Hepatocyte (in vitro differentiated cells): ENCODE measurements around the gene EME1. TPM values are rescaled to one million over a fixed set of nuclear protein-coding genes. Genes with fewer than 3 reads are reported as not detected.
A peak's percentile ranks its signal among the peaks of the same experiment; 100 is the strongest.
"Not testable (repeated sequence)": the region's sequence is repeated elsewhere in the genome, so short reads cannot be mapped to it uniquely, and the experiment has no call there.

Source experiments
- DNase-seq: peaks from one replicate; pipeline ENCODE4 v3.0.0-alpha.2; 2016; ENCODE audit warnings: low spot score
- H2AFZ ChIP-seq: fragments of 200-600 bp; sonication (generic); 2 replicates; pipeline ENCODE4 v1.6.0; 2016; ENCODE audit warnings: antibody characterized with exemption, mild to moderate bottlenecking
- H3K27ac ChIP-seq: fragments of 200-600 bp; sonication (generic); 2 replicates; pipeline ENCODE4 v1.5.1; 2016; ENCODE audit warnings: mild to moderate bottlenecking
- H3K27me3 ChIP-seq: fragments of 200-600 bp; sonication (generic); 2 replicates; pipeline ENCODE4 v1.6.1; 2016
- H3K36me3 ChIP-seq: fragments of 200-600 bp; sonication (generic); replicated peaks from 2 replicates; pipeline ENCODE4 v1.5.1; 2016; ENCODE audit warnings: low read depth; ENCODE audit not compliant: insufficient read depth
- H3K4me1 ChIP-seq: fragments of 200-600 bp; sonication (generic); 2 replicates; pipeline ENCODE4 v1.5.1; 2016; ENCODE audit warnings: mild to moderate bottlenecking, moderate library complexity; ENCODE audit not compliant: insufficient read depth
- H3K4me2 ChIP-seq: fragments of 200-600 bp; sonication (generic); 2 replicates; pipeline ENCODE4 v1.6.0; 2016
- H3K4me3 ChIP-seq: fragments of 200-600 bp; sonication (generic); 2 replicates; pipeline ENCODE4 v1.5.1; 2016; ENCODE audit warnings: mild to moderate bottlenecking
- H3K79me2 ChIP-seq: fragments of 200-600 bp; sonication (generic); 2 replicates; pipeline ENCODE4 v1.6.0; 2017; ENCODE audit warnings: mild to moderate bottlenecking
- H3K9me2 ChIP-seq: fragments of 200-600 bp; sonication (generic); replicated peaks from 2 replicates; pipeline ENCODE4 v1.6.0; 2017; ENCODE audit warnings: mild to moderate bottlenecking; ENCODE audit not compliant: insufficient read depth
- H3K9me3 ChIP-seq: fragments of 200-600 bp; sonication (generic); 2 replicates; pipeline ENCODE4 v1.5.1; 2016; ENCODE audit warnings: low read depth, mild to moderate bottlenecking
- H4K20me1 ChIP-seq: fragments of 200-600 bp; sonication (generic); 2 replicates; pipeline ENCODE4 v1.6.0; 2016; ENCODE audit warnings: mild to moderate bottlenecking; ENCODE audit not compliant: insufficient read depth, poor library complexity, severe bottlenecking
- CTCF ChIP-seq: fragments of 200-600 bp; sonication (generic); IDR thresholded peaks from 2 replicates; pipeline ENCODE4 v1.5.1; 2016; ENCODE audit warnings: antibody characterized with exemption, mild to moderate bottlenecking; ENCODE audit not compliant: poor library complexity
- EZH2 ChIP-seq: fragments of 200-600 bp; sonication (generic); IDR thresholded peaks from 2 replicates; pipeline ENCODE4 v1.6.1; 2016; ENCODE audit warnings: antibody characterized with exemption, mild to moderate bottlenecking, borderline replicate concordance
- EZH2phosphoT487 ChIP-seq: fragments of 200-600 bp; sonication (generic); IDR thresholded peaks from one replicate; pipeline ENCODE4 v1.6.1; 2018; ENCODE audit warnings: antibody characterized with exemption, mild to moderate bottlenecking, low read depth, moderate library complexity; ENCODE audit not compliant: unreplicated experiment, severe bottlenecking
- WGBS: methylation state at CpG from one replicate; pipeline ENCODE4 v1.1.6; 2016; ENCODE audit warnings: low lambda C conversion rate; ENCODE audit errors: missing lambda C conversion rate; 5-methylcytosine and 5-hydroxymethylcytosine counted together
- polyA plus RNA-seq: library from polyadenylated mRNA; unstranded; fragments of >200 nt; fragmentation: Nextera tagmentation; extraction: Ambion mirVana; gene quantifications from 2 replicates; pipeline ENCODE4 v1.2.1, GENCODE V29; 2016
- total RNA-seq: library from RNA; depleted of rRNA; stranded (reverse); fragments of >200 nt; gene quantifications from 2 replicates; pipeline ENCODE4 v1.2.3, GENCODE V29; 2014

The EME1 gene
- total and polyA plus RNA-seq, 2 experiments from 2014 or later, result 2.1 to 5.1 TPM

- H3K27ac ChIP-seq, result no peak overlapping the region
Measured at GRCh38 chr17:50397919-50398285, 24.9 kb downstream of the EME1 start.

GRCh38 chr17:50398672-50399071 is 25.6 kb downstream of the EME1 start:
- not testable (repeated sequence) for H3K9me2 ChIP-seq, H3K27ac ChIP-seq, H3K9me3 ChIP-seq, H3K4me2 ChIP-seq, H2AFZ ChIP-seq, H3K27me3 ChIP-seq, H3K4me3 ChIP-seq, DNase-seq, H3K36me3 ChIP-seq
- 94% methylated on average over 3 of the region's 3 CpGs for WGBS
- H3K79me2 ChIP-seq, result peaks cover 36% of the 10 kb centered on the region
- H3K4me1 ChIP-seq, result peaks cover 12% of the 10 kb centered on the region
- H4K20me1 ChIP-seq, result peaks cover 20% of the 10 kb centered on the region

More at GRCh38 chr17:50397919-50398285, 24.9 kb downstream of the EME1 start:
- H3K4me1 ChIP-seq, result peaks cover 12% of the 10 kb centered on the region
- H3K27me3 ChIP-seq, result no peaks in the 10 kb centered on the region
- no peaks in the 10 kb centered on the region for H3K9me2 ChIP-seq
- no peak overlapping the region for H3K4me3 ChIP-seq
- peak overlapping the region; percentile 87 for H2AFZ ChIP-seq
- H4K20me1 ChIP-seq, result peaks cover 20% of the 10 kb centered on the region
- H3K36me3 ChIP-seq, result no peaks in the 10 kb centered on the region
- WGBS, result 70% methylated on average over 8 of the region's 9 CpGs
- peak overlapping the region; percentile 87 for H3K4me2 ChIP-seq
- H3K9me3 ChIP-seq, result no peaks in the 10 kb centered on the region
- TF ChIP-seq EZH2, result no peak
- no peak for TF ChIP-seq EZH2phosphoT487
- TF ChIP-seq CTCF, result no peak
- DNase-seq, result no peak
- peaks cover 41% of the 10 kb centered on the region for H3K79me2 ChIP-seq

- DNase-seq, H3K27ac ChIP-seq: not testable (repeated sequence)
- 92% methylated on average over 8 of the region's 8 CpGs for WGBS
Measured at GRCh38 chr17:50399591-50399990, 26.6 kb downstream of the EME1 start.

GRCh38 chr17:50405351-50405750 is 32.3 kb downstream of the EME1 start:
- not testable (repeated sequence) for DNase-seq, H3K4me1 ChIP-seq, H3K9me3 ChIP-seq, H3K79me2 ChIP-seq, H3K4me3 ChIP-seq, H3K36me3 ChIP-seq, H3K9me2 ChIP-seq, H2AFZ ChIP-seq, H3K27ac ChIP-seq, H3K4me2 ChIP-seq, H4K20me1 ChIP-seq, H3K27me3 ChIP-seq
- WGBS, result 73% methylated on average over 4 of the region's 4 CpGs

More at GRCh38 chr17:50399591-50399990, 26.6 kb downstream of the EME1 start:
- H4K20me1 ChIP-seq, result peaks cover 18% of the 10 kb centered on the region
- H3K79me2 ChIP-seq, result peaks cover 27% of the 10 kb centered on the region
- H3K4me1 ChIP-seq, result peaks cover 12% of the 10 kb centered on the region
- H3K9me3 ChIP-seq, H3K27me3 ChIP-seq, H3K9me2 ChIP-seq, H3K4me3 ChIP-seq, H3K36me3 ChIP-seq, H2AFZ ChIP-seq, H3K4me2 ChIP-seq: not testable (repeated sequence)

GRCh38 chr17:50406578-50406977 is 33.5 kb downstream of the EME1 start:
- Histone ChIP-seq H3K27me3 (peaks cover 3% of the 10 kb centered on the region), H3K9me2 (no peaks in the 10 kb centered on the region), H3K79me2 (no peaks in the 10 kb centered on the region), H3K9me3 (no peaks in the 10 kb centered on the region), H3K36me3 (no peaks in the 10 kb centered on the region), H3K4me2 (no peak overlapping the region), H3K27ac (no peak overlapping the region), H4K20me1 (no peaks in the 10 kb centered on the region), H3K4me3 (no peak overlapping the region), H3K4me1 (no peaks in the 10 kb centered on the region), H2AFZ (no peak overlapping the region)
- DNase-seq, result no peak
- TF ChIP-seq CTCF (no peak), EZH2phosphoT487 (no peak), EZH2 (no peak)
- 84% methylated on average over 5 of the region's 5 CpGs for WGBS
